HepG2 (cell line): ENCODE measurements around the gene RASD1.

Experiments used
- CTCF ChIP-seq: sonication (generic); formaldehyde crosslinking; IDR thresholded peaks from 2 replicates; pipeline ENCODE4 v1.5.0; 2020; ENCODE audit warnings: mild to moderate bottlenecking, missing genetic modification reagents, moderate library complexity
- ZNF138 ChIP-seq: sonication (generic); formaldehyde crosslinking; IDR thresholded peaks from 2 replicates; pipeline ENCODE4 v1.5.0; 2020; ENCODE audit warnings: mild to moderate bottlenecking, low read depth, missing genetic modification reagents
- ZNF564 ChIP-seq: sonication (generic); formaldehyde crosslinking; IDR thresholded peaks from 2 replicates; pipeline ENCODE4 v1.8.1; 2023; ENCODE audit warnings: mild to moderate bottlenecking, missing genetic modification reagents

GRCh38 chr17:17525956-17526355 is 29.8 kb upstream of the RASD1 start:
- TF ChIP-seq ZNF138 (no peak), ZNF564 (no peak), CTCF (CRISPR knock-in tag) (no peak)
